Smooth muscle cell (in vitro differentiated cells): ENCODE measurements around the gene SETD3. TPM values are rescaled to one million over a fixed set of nuclear protein-coding genes. Genes with fewer than 3 reads are reported as not detected.

Source experiments
- DNase-seq: peaks from one replicate; lab custom pipeline; 2025; ENCODE audit not compliant: unreplicated experiment; lab: John Stamatoyannopoulos, UW
- H2AFZ ChIP-seq: fragments of 200-600 bp; sonication (generic); 2 replicates; pipeline ENCODE4 v1.6.0; 2016; ENCODE audit warnings: antibody characterized with exemption, low read depth, mild to moderate bottlenecking
- H3F3A ChIP-seq: fragments of 200-600 bp; sonication (generic); 2 replicates; pipeline ENCODE4 v1.6.0; 2017; ENCODE audit warnings: antibody characterized with exemption, low read depth
- H3K27ac ChIP-seq: fragments of 200-600 bp; sonication (generic); 2 replicates; pipeline ENCODE4 v1.5.1; 2016; ENCODE audit warnings: low read depth, mild to moderate bottlenecking
- H3K27me3 ChIP-seq: fragments of 200-600 bp; sonication (generic); 2 replicates; pipeline ENCODE4 v1.6.1; 2016; ENCODE audit warnings: low read depth, mild to moderate bottlenecking
- H3K36me3 ChIP-seq: fragments of 200-600 bp; sonication (generic); 2 replicates; pipeline ENCODE4 v1.5.1; 2016; ENCODE audit warnings: low read depth
- H3K4me1 ChIP-seq: fragments of 200-600 bp; sonication (generic); 2 replicates; pipeline ENCODE4 v1.5.1; 2016; ENCODE audit warnings: low read depth
- H3K4me2 ChIP-seq: fragments of 200-600 bp; sonication (generic); 2 replicates; pipeline ENCODE4 v1.6.0; 2016; ENCODE audit warnings: mild to moderate bottlenecking
- H3K4me3 ChIP-seq: fragments of 200-600 bp; sonication (generic); 2 replicates; pipeline ENCODE4 v1.5.1; 2016; ENCODE audit warnings: mild to moderate bottlenecking
- H3K79me2 ChIP-seq: fragments of 200-600 bp; sonication (generic); 2 replicates; pipeline ENCODE4 v1.6.0; 2016; ENCODE audit warnings: low read depth, mild to moderate bottlenecking
- H3K9ac ChIP-seq: fragments of 200-600 bp; sonication (generic); 2 replicates; pipeline ENCODE4 v1.6.0; 2016; ENCODE audit warnings: low read depth
- H3K9me3 ChIP-seq: fragments of 200-600 bp; sonication (generic); replicated peaks from 2 replicates; pipeline ENCODE4 v1.5.1; 2016; ENCODE audit warnings: low read depth
- H4K20me1 ChIP-seq: fragments of 200-600 bp; sonication (generic); 2 replicates; pipeline ENCODE4 v1.6.0; 2016; ENCODE audit warnings: low read depth
- CTCF ChIP-seq: fragments of 200-600 bp; sonication (generic); IDR thresholded peaks from 2 replicates; pipeline ENCODE4 v1.5.1; 2017; ENCODE audit warnings: borderline replicate concordance, mild to moderate bottlenecking, antibody characterized with exemption; ENCODE audit not compliant: insufficient read depth, poor library complexity, severe bottlenecking
- WGBS: methylation state at CpG from one replicate; pipeline ENCODE4 v1.1.7; 2016; ENCODE audit warnings: low lambda C conversion rate; 5-methylcytosine and 5-hydroxymethylcytosine counted together
- polyA plus RNA-seq: library from polyadenylated mRNA; unstranded; fragments of >200 nt; fragmentation: Nextera tagmentation; extraction: Ambion mirVana; gene quantifications from 2 replicates; pipeline ENCODE4 v1.2.1, GENCODE V29; 2016
- total RNA-seq: library from RNA; depleted of rRNA; stranded (reverse); fragments of >200 nt; gene quantifications from 2 replicates; pipeline ENCODE4 v1.2.3, GENCODE V29; 2014

Gene SETD3
- total and polyA plus RNA-seq, 2 experiments from 2014 or later, result 49.2 to 74.9 TPM

- DNase-seq, result no peak
- H3F3A ChIP-seq, result peaks cover 15% of the 10 kb centered on the region
- peak overlapping the region; percentile 58 for H3K4me2 ChIP-seq
Observed at GRCh38 chr14:99476864-99477263, 3.8 kb downstream of the SETD3 start.

GRCh38 chr14:99475660-99476059 is 5.0 kb downstream of the SETD3 start:
- H2AFZ ChIP-seq, result no peak overlapping the region
- H3K9me3 ChIP-seq, result no peaks in the 10 kb centered on the region
- H3F3A ChIP-seq, result peaks cover 15% of the 10 kb centered on the region
- H3K79me2 ChIP-seq, result peaks cover 90% of the 10 kb centered on the region
- WGBS, result 72% methylated on average over 2 of the region's 2 CpGs
- peaks cover 93% of the 10 kb centered on the region for H4K20me1 ChIP-seq
- H3K36me3 ChIP-seq, result no peaks in the 10 kb centered on the region
- H3K4me1 ChIP-seq, result peaks cover 24% of the 10 kb centered on the region
- DNase-seq, result no peak
- H3K4me2 ChIP-seq, result peak overlapping the region; percentile 53
- no peaks in the 10 kb centered on the region for H3K27me3 ChIP-seq
- no peak overlapping the region for H3K27ac ChIP-seq
- H3K4me3 ChIP-seq, result no peak overlapping the region
- H3K9ac ChIP-seq, result no peak overlapping the region
- TF ChIP-seq CTCF, result no peak

More at GRCh38 chr14:99476864-99477263, 3.8 kb downstream of the SETD3 start:
- WGBS, result 36% methylated on average over 1 of the region's 1 CpG
- peaks cover 24% of the 10 kb centered on the region for H3K4me1 ChIP-seq
- H3K9ac ChIP-seq, result no peak overlapping the region
- H3K27ac ChIP-seq, result peak overlapping the region; percentile 56
- no peaks in the 10 kb centered on the region for H3K36me3 ChIP-seq
- H3K4me3 ChIP-seq, result no peak overlapping the region
- H3K9me3 ChIP-seq, result no peaks in the 10 kb centered on the region
- H3K27me3 ChIP-seq, result no peaks in the 10 kb centered on the region
- H4K20me1 ChIP-seq, result peaks cover 81% of the 10 kb centered on the region
- H3K79me2 ChIP-seq, result peaks cover 84% of the 10 kb centered on the region
- no peak for TF ChIP-seq CTCF
- H2AFZ ChIP-seq, result no peak overlapping the region

- WGBS, result 53% methylated on average over 9 of the region's 9 CpGs
- Histone ChIP-seq H3K4me2 (peak overlapping the region; percentile 53), H3K27me3 (no peaks in the 10 kb centered on the region), H3K79me2 (peaks cover 95% of the 10 kb centered on the region), H3K9ac (no peak overlapping the region), H2AFZ (no peak overlapping the region), H4K20me1 (peaks cover 98% of the 10 kb centered on the region), H3K36me3 (no peaks in the 10 kb centered on the region), H3F3A (peaks cover 18% of the 10 kb centered on the region), H3K4me3 (no peak overlapping the region), H3K27ac (no peak overlapping the region), H3K9me3 (no peaks in the 10 kb centered on the region), H3K4me1 (peaks cover 24% of the 10 kb centered on the region)
- DNase-seq, result no peak
- no peak for TF ChIP-seq CTCF
Observed at GRCh38 chr14:99475179-99475578, 5.5 kb downstream of the SETD3 start.

DNA sequence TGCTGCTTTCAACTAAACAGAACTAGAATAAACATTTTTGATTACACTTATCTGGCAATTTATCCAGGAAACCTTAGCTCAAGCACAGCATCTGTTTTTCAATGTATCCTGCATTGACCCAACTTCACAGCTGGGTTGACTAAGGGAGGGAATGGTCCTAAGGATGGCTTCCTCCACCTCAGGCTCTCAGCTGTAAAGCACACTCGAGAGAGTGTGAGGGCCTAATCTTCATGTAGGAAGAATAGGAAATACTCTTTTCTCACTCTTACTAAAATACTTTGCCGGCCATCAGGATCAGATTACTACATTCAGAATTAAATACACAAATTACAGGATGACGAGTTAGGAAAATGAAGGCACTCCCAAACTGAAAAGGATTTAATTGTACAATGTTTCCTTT is 7.2 kb downstream of the SETD3 start:
- Histone ChIP-seq H2AFZ (no peak overlapping the region), H3F3A (peaks cover 14% of the 10 kb centered on the region), H3K27me3 (no peaks in the 10 kb centered on the region), H3K79me2 (peaks cover 100% of the 10 kb centered on the region), H4K20me1 (peaks cover 98% of the 10 kb centered on the region), H3K27ac (no peak overlapping the region), H3K4me2 (no peak overlapping the region), H3K4me1 (peaks cover 12% of the 10 kb centered on the region), H3K4me3 (no peak overlapping the region), H3K9me3 (no peaks in the 10 kb centered on the region), H3K9ac (no peak overlapping the region), H3K36me3 (no peaks in the 10 kb centered on the region)
- no peak for TF ChIP-seq CTCF
- DNase-seq, result no peak
- WGBS, result 80% methylated on average over 3 of the region's 3 CpGs
